D721Med (cell line): ENCODE results near the gene ZDHHC11B.

Experiments
- DNase-seq: peaks from one replicate; pipeline ENCODE4 v3.0.0; 2011; ENCODE audit warnings: low spot score; ENCODE audit not compliant: insufficient read length
- FAIRE-seq: peaks from 2 replicates; lab custom pipeline; 2011; peaks lifted over from hg19 to GRCh38; lab: Jason Lieb, UNC
- TF ChIP-seq, protein P1 (sequence below): IDR thresholded peaks from 2 replicates; pipeline ENCODE4 v1.5.1; 2012; ENCODE audit warnings: mild to moderate bottlenecking, control low read depth; ENCODE audit not compliant: insufficient read depth; ENCODE audit errors: missing control alignments

The ZDHHC11B gene

DNA sequence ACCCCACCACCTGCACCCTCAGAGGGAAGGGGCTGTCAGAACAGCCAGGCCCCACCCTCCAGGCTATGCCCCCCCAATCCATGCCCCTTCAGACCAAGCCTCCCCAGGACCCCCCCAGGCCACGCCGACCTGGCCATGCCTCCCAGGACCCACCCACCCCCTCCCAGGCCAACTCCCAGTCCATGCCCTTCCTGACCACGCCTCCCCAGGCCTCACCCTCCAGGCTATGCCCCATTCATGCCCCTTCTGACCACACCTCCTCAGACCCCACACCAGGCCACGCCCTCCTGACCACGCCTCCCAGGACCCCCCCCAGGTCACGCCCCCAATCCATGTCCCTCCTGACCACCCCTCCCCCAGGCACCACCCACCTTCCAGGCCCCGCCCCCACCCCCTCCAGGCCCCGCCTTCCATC, 119.0 kb downstream of the ZDHHC11B start:
- DNase-seq (no peak), FAIRE-seq (no peak)
- TF ChIP-seq, protein P1, sequence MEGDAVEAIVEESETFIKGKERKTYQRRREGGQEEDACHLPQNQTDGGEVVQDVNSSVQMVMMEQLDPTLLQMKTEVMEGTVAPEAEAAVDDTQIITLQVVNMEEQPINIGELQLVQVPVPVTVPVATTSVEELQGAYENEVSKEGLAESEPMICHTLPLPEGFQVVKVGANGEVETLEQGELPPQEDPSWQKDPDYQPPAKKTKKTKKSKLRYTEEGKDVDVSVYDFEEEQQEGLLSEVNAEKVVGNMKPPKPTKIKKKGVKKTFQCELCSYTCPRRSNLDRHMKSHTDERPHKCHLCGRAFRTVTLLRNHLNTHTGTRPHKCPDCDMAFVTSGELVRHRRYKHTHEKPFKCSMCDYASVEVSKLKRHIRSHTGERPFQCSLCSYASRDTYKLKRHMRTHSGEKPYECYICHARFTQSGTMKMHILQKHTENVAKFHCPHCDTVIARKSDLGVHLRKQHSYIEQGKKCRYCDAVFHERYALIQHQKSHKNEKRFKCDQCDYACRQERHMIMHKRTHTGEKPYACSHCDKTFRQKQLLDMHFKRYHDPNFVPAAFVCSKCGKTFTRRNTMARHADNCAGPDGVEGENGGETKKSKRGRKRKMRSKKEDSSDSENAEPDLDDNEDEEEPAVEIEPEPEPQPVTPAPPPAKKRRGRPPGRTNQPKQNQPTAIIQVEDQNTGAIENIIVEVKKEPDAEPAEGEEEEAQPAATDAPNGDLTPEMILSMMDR = no peak

DNA sequence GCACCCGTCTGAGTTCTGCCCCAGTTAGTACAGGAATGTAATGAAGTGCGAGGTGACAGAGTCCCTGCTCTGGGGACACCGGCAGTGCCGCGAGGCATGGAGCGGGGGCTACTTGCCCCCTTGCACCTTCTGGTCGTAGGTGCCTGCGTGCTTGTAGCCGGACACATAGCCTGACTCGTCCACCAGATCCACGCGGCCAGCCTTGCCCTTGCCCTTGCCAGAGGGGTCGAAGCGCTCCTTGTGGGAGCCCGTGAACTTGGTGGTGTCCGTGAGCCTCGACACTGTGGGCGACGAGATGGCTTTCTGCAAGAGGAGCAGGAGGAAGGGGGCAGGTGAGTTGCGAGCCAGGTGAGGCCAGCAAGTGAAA, 119.6 kb downstream of the ZDHHC11B start:
- DNase-seq = no peak
- no peak for FAIRE-seq
- TF ChIP-seq, protein P1 = no peak

DNA sequence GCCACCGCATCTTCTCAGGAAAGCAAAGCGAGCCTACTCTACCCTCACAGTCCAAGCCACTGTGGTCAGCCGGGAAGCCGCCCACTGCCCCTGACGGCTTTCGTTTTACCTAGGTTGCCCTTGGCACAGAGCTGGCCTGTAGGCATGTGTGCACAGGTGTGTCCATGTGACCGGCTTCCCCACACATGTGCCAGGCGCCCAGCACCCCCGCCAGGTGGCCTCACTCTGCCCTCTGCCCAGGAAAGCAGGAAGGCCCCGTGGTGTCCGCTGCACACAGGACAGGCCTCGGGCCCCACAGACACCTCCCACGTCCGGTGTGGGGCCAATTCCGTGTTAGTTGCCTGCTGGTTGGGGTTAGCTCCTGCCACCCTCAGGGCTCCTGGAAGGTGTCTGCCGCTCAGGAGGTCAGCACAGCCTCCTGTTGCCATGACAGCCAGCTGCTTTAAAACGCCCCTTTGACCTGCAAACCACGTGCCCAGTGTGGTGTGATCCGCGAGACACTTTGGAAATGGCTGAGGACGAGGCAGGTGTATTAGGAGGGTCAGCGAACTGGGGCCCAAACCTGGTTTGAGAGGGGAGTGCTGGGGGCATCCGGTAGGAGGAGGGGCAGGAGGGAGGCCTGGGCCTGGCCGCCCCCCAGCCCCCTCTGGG, 120.1 kb downstream of the ZDHHC11B start:
- DNase-seq (no peak), FAIRE-seq (no peak)
- TF ChIP-seq, protein P1 = no peak

DNA sequence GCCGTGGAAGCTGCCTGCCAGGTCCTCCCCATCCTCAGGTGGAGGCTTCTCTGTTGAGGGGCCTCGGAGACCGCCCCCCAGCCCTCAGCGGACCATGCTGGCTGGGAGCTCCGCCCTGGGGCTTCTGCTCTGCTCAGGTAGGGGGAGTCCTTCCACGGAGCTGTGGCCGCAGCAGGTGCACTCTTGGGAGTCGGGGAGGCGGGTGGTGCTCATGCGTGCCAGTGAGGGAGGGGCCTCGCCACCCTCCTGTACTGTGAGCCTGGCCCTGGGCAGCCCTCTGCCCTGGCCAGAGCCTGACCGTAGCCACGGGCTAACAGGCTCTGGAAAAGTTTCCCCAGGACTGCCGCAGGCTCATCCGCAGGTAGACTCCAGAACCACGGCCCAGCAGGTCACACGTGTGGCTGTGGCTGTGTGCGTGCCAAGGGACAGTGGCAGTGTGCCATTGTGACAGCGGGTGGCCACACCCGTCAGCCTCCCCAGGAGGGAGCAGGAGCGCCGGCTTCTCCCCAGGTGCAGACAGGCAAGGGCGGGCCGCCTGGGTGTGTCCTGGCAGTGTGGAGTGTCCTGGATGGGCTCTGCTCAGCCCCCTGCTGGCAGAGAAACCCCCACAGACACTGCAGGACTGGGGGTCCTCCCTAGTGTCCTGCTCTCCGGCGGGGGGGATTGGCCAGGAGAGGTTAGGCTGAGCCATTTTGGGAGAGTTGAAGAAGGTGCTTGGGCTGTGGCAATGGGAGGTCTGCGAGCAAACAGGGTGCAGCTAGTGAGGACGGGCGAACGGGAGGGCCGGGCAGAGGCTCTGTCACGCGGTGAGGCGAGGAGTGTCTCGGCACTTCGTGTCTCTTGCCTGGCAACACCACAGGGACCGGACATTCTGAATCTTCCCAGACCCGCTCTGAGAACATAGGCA, 120.8 kb downstream of the ZDHHC11B start:
- DNase-seq (no peak), FAIRE-seq (no peak)
- TF ChIP-seq, protein P1 = no peak

DNA sequence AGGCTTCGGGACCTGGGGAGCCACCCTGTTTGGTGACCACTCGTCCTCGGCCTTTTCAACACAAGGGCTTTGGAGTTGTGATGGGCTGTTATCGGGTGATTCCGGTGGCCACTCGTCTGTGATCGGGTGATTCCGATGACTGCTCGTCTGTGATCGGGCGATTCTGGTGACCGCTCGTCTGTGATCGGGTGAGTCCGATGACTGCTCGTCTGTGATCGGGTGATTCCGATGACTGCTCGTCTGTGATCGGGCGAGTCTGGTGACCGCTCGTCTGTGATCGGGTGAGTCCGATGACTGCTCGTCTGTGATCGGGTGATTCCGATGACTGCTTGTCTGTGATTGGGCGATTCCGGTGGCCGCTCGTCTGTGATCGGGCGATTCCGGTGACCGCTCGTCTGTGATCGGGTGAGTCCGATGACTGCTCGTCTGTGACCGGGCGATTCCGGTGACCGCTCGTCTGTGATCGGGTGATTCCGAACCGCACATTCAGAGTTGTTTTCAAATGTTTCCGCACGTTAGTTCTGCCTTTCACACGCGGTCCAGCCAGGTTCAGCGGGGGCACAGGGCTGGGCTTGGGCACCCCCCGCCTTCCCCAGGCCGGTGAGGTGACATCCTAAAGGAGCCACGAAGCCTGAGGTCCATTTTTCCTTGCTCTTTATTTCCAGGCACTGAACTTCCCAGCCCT, 121.6 kb downstream of the ZDHHC11B start:
- no peak for DNase-seq
- no peak for FAIRE-seq

DNA sequence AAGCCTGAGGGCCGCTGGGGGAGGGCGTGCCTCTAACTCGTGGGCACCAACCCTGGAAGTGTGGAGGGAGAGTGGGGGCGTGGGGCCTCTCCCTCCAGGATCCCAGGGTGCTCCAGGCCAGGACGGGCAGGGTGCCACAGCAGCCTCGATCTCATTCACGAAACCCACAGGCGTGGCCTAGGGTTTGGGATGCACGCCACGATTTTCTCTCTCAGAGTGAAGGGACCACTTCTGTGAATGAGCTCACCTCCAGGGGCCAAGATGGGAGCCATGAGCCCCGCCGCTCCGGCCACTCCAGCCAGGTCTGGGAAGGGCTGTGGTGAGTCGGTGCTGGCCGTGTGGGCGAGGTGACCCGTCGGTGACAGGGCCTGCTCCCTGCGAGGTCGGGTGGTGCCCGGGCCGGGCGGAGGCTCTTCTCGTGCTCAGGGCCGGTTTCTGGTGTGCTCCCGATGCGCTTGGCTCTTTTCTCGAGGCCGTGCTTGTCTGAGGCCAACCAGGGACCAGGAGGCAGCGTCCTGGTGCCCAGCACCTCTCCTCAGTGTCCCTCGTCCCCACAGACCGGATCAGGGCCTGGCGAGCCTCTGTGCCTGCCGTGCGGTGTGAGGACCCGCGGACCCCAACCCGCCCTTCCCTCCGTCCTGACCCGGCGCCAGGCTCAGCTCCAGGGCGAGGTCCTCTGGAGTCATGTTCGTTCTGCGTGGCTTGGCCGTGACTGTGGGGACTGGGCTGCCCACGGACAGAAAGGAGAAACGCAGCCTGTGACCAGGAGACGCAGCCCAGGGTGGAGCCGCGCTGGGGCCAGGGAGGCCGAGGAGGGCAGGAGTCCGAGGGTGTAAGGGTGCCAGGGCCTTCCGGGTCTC, 122.4 kb downstream of the ZDHHC11B start:
- FAIRE-seq (no peak), DNase-seq (no peak)
- TF ChIP-seq, protein P1 = no peak

More for the DNA sequence above, 121.6 kb downstream of the ZDHHC11B start:
- TF ChIP-seq, protein P1 = no peak
